EL (cell line): ENCODE data around the gene ZNF544.
"Not testable (repeated sequence)": the region's sequence is repeated elsewhere in the genome, so short reads cannot be mapped to it uniquely, and the experiment has no call there.

Experiments
- DNase-seq: peaks from one replicate; pipeline ENCODE4 v3.0.0-alpha.2; 2016

ZNF544 gene

GRCh38 chr19:58258259-58258658 lies 29.5 kb downstream of the ZNF544 start:
- DNase-seq, result not testable (repeated sequence)

- DNase-seq, result no peak
Measured at GRCh38 chr19:58261600-58261967, 32.9 kb downstream of the ZNF544 start.

GRCh38 chr19:58261968-58262921 lies 33.5 kb downstream of the ZNF544 start:
- no peak for DNase-seq

GRCh38 chr19:58262922-58263296 lies 34.2 kb downstream of the ZNF544 start:
- no peak for DNase-seq

- DNase-seq, result no peak
Measured at GRCh38 chr19:58265100-58265499, 36.4 kb downstream of the ZNF544 start.

- no peak for DNase-seq
Measured at GRCh38 chr19:58268344-58268743, 39.6 kb downstream of the ZNF544 start.

- no peak for DNase-seq
Measured at GRCh38 chr19:58274771-58275201, 46.1 kb downstream of the ZNF544 start.

GRCh38 chr19:58275564-58275963 lies 46.9 kb downstream of the ZNF544 start:
- DNase-seq, result no peak

GRCh38 chr19:58277197-58277596 lies 48.5 kb downstream of the ZNF544 start:
- no peak for DNase-seq

- DNase-seq, result no peak
Measured at GRCh38 chr19:58277748-58278540, 49.2 kb downstream of the ZNF544 start.

GRCh38 chr19:58278541-58279041 lies 49.9 kb downstream of the ZNF544 start, which contains the start of gene ZNF8:
Gene ZNF8, plus strand, starts transcription at chr19:58278955. Its CDS starts 127 bp downstream, at chr19:58279082.
- peak; percentile 99 for DNase-seq

- peak; percentile 75 for DNase-seq
Measured at GRCh38 chr19:58279042-58279924, 50.6 kb downstream of the ZNF544 start.

- no peak for DNase-seq
Measured at GRCh38 chr19:58279925-58280316, 51.2 kb downstream of the ZNF544 start.

GRCh38 chr19:58284199-58284598 lies 55.5 kb downstream of the ZNF544 start:
- no peak for DNase-seq

- no peak for DNase-seq
Measured at GRCh38 chr19:58291943-58292342, 63.2 kb downstream of the ZNF544 start.

- DNase-seq, result no peak
Measured at GRCh38 chr19:58294743-58295374, 66.1 kb downstream of the ZNF544 start.

GRCh38 chr19:58296104-58296503 lies 67.4 kb downstream of the ZNF544 start:
- DNase-seq, result no peak

GRCh38 chr19:58300620-58301019 lies 71.9 kb downstream of the ZNF544 start:
- no peak for DNase-seq

GRCh38 chr19:58304255-58304654 lies 75.5 kb downstream of the ZNF544 start:
- DNase-seq, result no peak

GRCh38 chr19:58304748-58305064 lies 76.0 kb downstream of the ZNF544 start:
- DNase-seq, result no peak

GRCh38 chr19:58305065-58305931 lies 76.6 kb downstream of the ZNF544 start, which contains the start of gene ERVK3-1:
Gene ERVK3-1, plus strand, starts transcription at chr19:58305377. Its CDS starts 6,792 bp downstream, at chr19:58312169.
- DNase-seq, result peak; percentile 96
